GM12878 (cell line): ENCODE data around the gene ZNF428. TPM values are rescaled to one million over a fixed set of nuclear protein-coding genes. Genes with fewer than 3 reads are reported as not detected.

ENCODE experiments used
- ATAC-seq: fragments of 200-7000 bp; cut with Tn5 transposase; 3 replicates; pipeline ENCODE4 v1.9.1; 2020; ENCODE audit warnings: mild to moderate bottlenecking, moderate library complexity
- BruUV-seq: library from RNA; stranded (reverse); fragments of 400-500 nt; replicated peaks from 2 replicates; lab custom pipeline; 2021; lab: Mats Ljungman, UMichigan
- CTCF ChIA-PET: fragments of 300-600 bp; sonication (Branson Sonifier 250); formaldehyde crosslinking; extraction: SDS; loops from one replicate; lab custom pipeline; 2021; ENCODE audit warnings: inconsistent platforms; lab: Yijun Ruan, JAX
- POLR2A ChIA-PET: fragments of 350-600 bp; formaldehyde crosslinking; extraction: SDS; loops from one replicate; lab custom pipeline; 2021; ENCODE audit warnings: inconsistent platforms; lab: Charles Lee
- RAD21 ChIA-PET: fragments of 300-600 bp; sonication (Branson Sonifier 250); formaldehyde crosslinking; loops from one replicate; lab custom pipeline; 2023; ENCODE audit warnings: antibody characterized with exemption; ENCODE audit not compliant: unreplicated experiment; lab: Charles Lee
- SMC1A ChIA-PET: fragments of 300-600 bp; sonication (Branson Sonifier 250); formaldehyde crosslinking; loops from one replicate; lab custom pipeline; 2023; ENCODE audit not compliant: unreplicated experiment, uncharacterized antibody; lab: Charles Lee
- DNase-seq: peaks from one replicate; pipeline ENCODE4 v3.0.0-alpha.2; 2011; ENCODE audit warnings: low read depth, low spot score
- FAIRE-seq: peaks from 3 replicates; lab custom pipeline; 2011; peaks lifted over from hg19 to GRCh38; lab: Jason Lieb, UNC
- H2AFZ ChIP-seq: 2 replicates; pipeline ENCODE4 v1.6.0; 2011; ENCODE audit warnings: low read depth, low read length, control low read depth; ENCODE audit not compliant: control insufficient read depth
- H3K27ac ChIP-seq: 2 replicates; pipeline ENCODE4 v1.5.1; 2011; ENCODE audit warnings: control low read depth; ENCODE audit not compliant: control insufficient read depth, insufficient read depth
- H3K27me3 ChIP-seq, 2 experiments: replicated peaks in 1 of 2; 2 replicates each; pipeline versions ENCODE4 v1.6.0 to v1.6.1; 2011; ENCODE audit warnings: low read length in 1 of 2; ENCODE audit not compliant: control insufficient read depth in 2 of 2, insufficient read depth in 2 of 2
- H3K36me3 ChIP-seq, 2 experiments: 2 replicates each; pipeline ENCODE4 v1.5.1; 2011; ENCODE audit warnings: low read length in 1 of 2; ENCODE audit not compliant: control insufficient read depth in 2 of 2, insufficient read depth in 2 of 2
- H3K4me1 ChIP-seq: 2 replicates; pipeline ENCODE4 v1.6.1; 2011; ENCODE audit warnings: mild to moderate bottlenecking, low read length, moderate library complexity, mixed read lengths; ENCODE audit not compliant: control insufficient read depth, insufficient read depth
- H3K4me2 ChIP-seq: 2 replicates; pipeline ENCODE4 v1.6.0; 2011; ENCODE audit warnings: control low read depth; ENCODE audit not compliant: control insufficient read depth, insufficient read depth
- H3K4me3 ChIP-seq: fragments of 200-600 bp; sonication (generic); 2 replicates; pipeline ENCODE4 v1.5.1; 2016
- H3K79me2 ChIP-seq: 2 replicates; pipeline ENCODE4 v1.6.0; 2011; ENCODE audit warnings: low read length; ENCODE audit not compliant: control insufficient read depth, insufficient read depth
- H3K9ac ChIP-seq: 2 replicates; pipeline ENCODE4 v1.8.0; 2011; ENCODE audit warnings: low read length, control low read depth, mixed read lengths; ENCODE audit not compliant: control insufficient read depth, insufficient read depth
- H3K9me3 ChIP-seq: replicated peaks from 3 replicates; pipeline ENCODE4 v1.5.1; 2011; ENCODE audit warnings: mild to moderate bottlenecking, low read length; ENCODE audit not compliant: control insufficient read depth, insufficient read depth
- H4K20me1 ChIP-seq: 2 replicates; pipeline ENCODE4 v1.6.0; 2011; ENCODE audit not compliant: control insufficient read depth, insufficient read depth
- IKZF2 ChIP-seq, 2 experiments: fragments of 450-650 bp; IDR thresholded peaks; 2 replicates each; pipeline ENCODE4 v1.6.1; 2017; ENCODE audit warnings: mild to moderate bottlenecking in 2 of 2, moderate library complexity in 2 of 2
- MAX ChIP-seq: IDR thresholded peaks from 2 replicates; pipeline ENCODE4 v1.6.1; 2012; ENCODE audit warnings: low read depth, low read length, improper control_type of control experiment
- MLLT1 ChIP-seq: fragments of 450-650 bp; IDR thresholded peaks from 2 replicates; pipeline ENCODE4 v1.6.1; 2016; ENCODE audit warnings: mild to moderate bottlenecking
- RBBP5 ChIP-seq: fragments of 200-600 bp; sonication (generic); conservative IDR thresholded peaks from 2 replicates; pipeline ENCODE4 v1.6.1; 2016
- SIX5 ChIP-seq: IDR thresholded peaks from 2 replicates; pipeline ENCODE4 v1.6.1; 2011; ENCODE audit warnings: mild to moderate bottlenecking, low read depth, low read length, moderate library complexity; ENCODE audit not compliant: severe bottlenecking
- STAT1 ChIP-seq: fragments of 450-650 bp; conservative IDR thresholded peaks from 2 replicates; pipeline ENCODE4 v1.6.1; 2014; ENCODE audit warnings: antibody characterized with exemption, mild to moderate bottlenecking
- STAT3 ChIP-seq: IDR thresholded peaks from 2 replicates; pipeline ENCODE4 v1.6.1; 2011; ENCODE audit warnings: low read depth, low read length, improper control_type of control experiment
- TARDBP ChIP-seq: IDR thresholded peaks from 2 replicates; pipeline ENCODE4 v1.6.1; 2016; ENCODE audit warnings: borderline replicate concordance
- WGBS: methylation state at CpG from one replicate; pipeline ENCODE4 v1.1.6; 2016; ENCODE audit warnings: low lambda C conversion rate; ENCODE audit not compliant: insufficient replicate concordance, insufficient coverage; ENCODE audit errors: missing lambda C conversion rate; 5-methylcytosine and 5-hydroxymethylcytosine counted together
- in situ Hi-C: fragments of 300-500 bp; cut with MboI; formaldehyde crosslinking; loops from 9 replicates; pipeline ENCODE4 v1.14.3; 2018; ENCODE audit warnings: mixed read lengths
- intact Hi-C: fragments of 100-400 bp; cut with micrococcal nuclease; formaldehyde crosslinking; loops from one replicate; pipeline ENCODE4 v1.14.2; 2022; ENCODE audit not compliant: unreplicated experiment
- polyA plus RNA-seq, 11 experiments: library from polyadenylated mRNA; depleted of rRNA in 4 of 11; unstranded in 6 of 11; stranded (reverse) in 5 of 11; fragments of >200 nt; fragmentation: Nextera tagmentation in 4 of 11; fragmentation: Illumina TruSeq in 1 of 11; extraction: Ambion mirVana in 4 of 11; extraction: Trizol in 1 of 11; gene quantifications; 1 replicate in 1 of 11; 2 replicates in 10 of 11; pipeline versions ENCODE4 v1.2.1 to v1.2.3, GENCODE V29; 2011 to 2016; ENCODE audit warnings: inconsistent platforms in 2 of 11, missing spikeins in 2 of 11, low read depth in 1 of 11
- total RNA-seq, 4 experiments: library from RNA; depleted of rRNA in 3 of 4; stranded (reverse); fragments of >200 nt in 3 of 4; fragmentation: Illumina TruSeq in 1 of 4; extraction: Trizol in 1 of 4; gene quantifications; 2 replicates each; pipeline versions ENCODE4 v1.2.1 to v1.2.3, GENCODE V29; 2013 to 2021
- TF ChIP-seq, protein P1 (sequence below): fragments of 450-650 bp; IDR thresholded peaks from 2 replicates; pipeline ENCODE4 v1.6.1; 2018; ENCODE audit warnings: borderline replicate concordance, mild to moderate bottlenecking; ENCODE audit not compliant: partially characterized antibody
- TF ChIP-seq, protein P2 (sequence below): fragments of 450-650 bp; IDR thresholded peaks from 2 replicates; pipeline ENCODE4 v1.6.1; 2017; ENCODE audit warnings: mild to moderate bottlenecking, low read depth, inconsistent platforms; ENCODE audit not compliant: poor library complexity, severe bottlenecking

Gene ZNF428
- total and polyA plus RNA-seq, 10 of the 15 experiments (the other 5 are each of a cell fraction or from before 2014, with no cell fraction given) = 0.27 to 57.8 (median 20.4) TPM

DNA sequence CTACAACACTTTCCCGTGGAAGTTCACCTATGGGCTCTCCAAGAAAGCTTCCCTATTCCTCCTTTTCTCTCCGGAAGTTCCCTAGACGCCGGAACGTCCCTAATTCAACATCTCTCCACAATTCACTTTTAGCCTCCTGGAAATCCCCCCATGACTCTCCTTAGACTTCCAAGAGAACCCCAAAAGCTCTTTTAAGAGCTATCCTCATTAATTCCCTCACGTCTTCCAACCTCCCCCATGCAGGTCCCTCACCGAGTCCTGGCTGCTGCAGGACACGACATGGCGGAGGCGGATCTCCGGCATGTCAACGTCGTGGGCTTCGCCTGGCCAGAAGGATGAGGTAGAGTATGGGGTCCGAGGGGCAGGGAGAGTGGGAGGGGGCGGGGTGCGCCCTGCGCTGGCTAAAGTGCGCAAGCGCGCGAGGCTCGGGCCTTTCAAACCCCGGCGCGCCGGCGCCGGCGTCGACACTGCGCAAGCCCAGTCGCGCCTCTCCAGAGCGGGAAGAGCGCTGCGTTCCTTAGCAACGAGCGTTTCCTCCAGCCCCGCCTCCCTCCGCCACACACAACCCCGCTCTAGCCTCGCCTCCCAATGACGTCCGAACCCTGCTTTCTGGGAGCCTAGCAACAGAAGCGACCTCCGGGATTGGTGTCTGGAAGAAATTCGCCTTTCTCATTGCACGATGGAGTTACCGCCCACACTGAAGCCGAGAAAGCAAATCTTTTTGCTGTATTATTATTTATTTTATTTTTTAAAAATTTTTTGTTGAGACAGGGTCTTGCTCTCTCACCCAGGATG lies 44.1 kb downstream of the ZNF428 start, which contains the start of the genes PINLYP and XRCC1:
PINLYP (plus strand) TSS at position 646 of the 795 bp plus-strand sequence. CDS start 1,391 bp downstream, outside the sequence.
XRCC1 (minus strand) TSS at position 372 of the 795 bp plus-strand sequence; CDS start at position 303, 69 bp downstream.
- WGBS = 1% methylated on average over 51 of the region's 51 CpGs
- peak; percentile 99 for ATAC-seq
- intact Hi-C loops = loop anchor here (1.0 kb wide), 2 partner anchors 21 to 44 kb away; partner anchors contain the start of genes IRGQ, ZNF428 and ZNF576
- TF ChIP-seq STAT3 = no peak
- TF ChIP-seq, protein P1, sequence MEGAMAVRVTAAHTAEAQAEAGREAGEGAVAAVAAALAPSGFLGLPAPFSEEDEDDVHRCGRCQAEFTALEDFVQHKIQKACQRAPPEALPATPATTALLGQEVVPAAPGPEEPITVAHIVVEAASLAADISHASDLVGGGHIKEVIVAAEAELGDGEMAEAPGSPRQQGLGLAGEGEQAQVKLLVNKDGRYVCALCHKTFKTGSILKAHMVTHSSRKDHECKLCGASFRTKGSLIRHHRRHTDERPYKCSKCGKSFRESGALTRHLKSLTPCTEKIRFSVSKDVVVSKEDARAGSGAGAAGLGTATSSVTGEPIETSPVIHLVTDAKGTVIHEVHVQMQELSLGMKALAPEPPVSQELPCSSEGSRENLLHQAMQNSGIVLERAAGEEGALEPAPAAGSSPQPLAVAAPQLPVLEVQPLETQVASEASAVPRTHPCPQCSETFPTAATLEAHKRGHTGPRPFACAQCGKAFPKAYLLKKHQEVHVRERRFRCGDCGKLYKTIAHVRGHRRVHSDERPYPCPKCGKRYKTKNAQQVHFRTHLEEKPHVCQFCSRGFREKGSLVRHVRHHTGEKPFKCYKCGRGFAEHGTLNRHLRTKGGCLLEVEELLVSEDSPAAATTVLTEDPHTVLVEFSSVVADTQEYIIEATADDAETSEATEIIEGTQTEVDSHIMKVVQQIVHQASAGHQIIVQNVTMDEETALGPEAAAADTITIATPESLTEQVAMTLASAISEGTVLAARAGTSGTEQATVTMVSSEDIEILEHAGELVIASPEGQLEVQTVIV = no peak
- no peak for TF ChIP-seq RBBP5
- TF ChIP-seq STAT1 = no peak
- peak; percentile 40 for TF ChIP-seq SIX5
- TF ChIP-seq MLLT1 = no peak; the same call in 1 of the 2 replicates
- TF ChIP-seq, protein P2, sequence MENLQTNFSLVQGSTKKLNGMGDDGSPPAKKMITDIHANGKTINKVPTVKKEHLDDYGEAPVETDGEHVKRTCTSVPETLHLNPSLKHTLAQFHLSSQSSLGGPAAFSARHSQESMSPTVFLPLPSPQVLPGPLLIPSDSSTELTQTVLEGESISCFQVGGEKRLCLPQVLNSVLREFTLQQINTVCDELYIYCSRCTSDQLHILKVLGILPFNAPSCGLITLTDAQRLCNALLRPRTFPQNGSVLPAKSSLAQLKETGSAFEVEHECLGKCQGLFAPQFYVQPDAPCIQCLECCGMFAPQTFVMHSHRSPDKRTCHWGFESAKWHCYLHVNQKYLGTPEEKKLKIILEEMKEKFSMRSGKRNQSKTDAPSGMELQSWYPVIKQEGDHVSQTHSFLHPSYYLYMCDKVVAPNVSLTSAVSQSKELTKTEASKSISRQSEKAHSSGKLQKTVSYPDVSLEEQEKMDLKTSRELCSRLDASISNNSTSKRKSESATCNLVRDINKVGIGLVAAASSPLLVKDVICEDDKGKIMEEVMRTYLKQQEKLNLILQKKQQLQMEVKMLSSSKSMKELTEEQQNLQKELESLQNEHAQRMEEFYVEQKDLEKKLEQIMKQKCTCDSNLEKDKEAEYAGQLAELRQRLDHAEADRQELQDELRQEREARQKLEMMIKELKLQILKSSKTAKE = no peak
- no peak for TF ChIP-seq TARDBP
- peak in 1 of 2 experiments; percentile 41; a peak in 1 of 4 replicates for TF ChIP-seq IKZF2 (IDR thresholded peaks at IDR 0.05)
- TF ChIP-seq MAX = no peak

More for the DNA sequence above, 44.1 kb downstream of the ZNF428 start, which contains the start of the genes PINLYP and XRCC1:
- ChIA-PET CTCF (interaction anchor here (0.7 to 9.0 kb wide), 9 partner anchors 10 to 128 kb away, joined by 3 to 99 read pairs (median 4); partner anchors contain the start of genes IRGQ, ZNF575 and ZNF576), POLR2A (interaction anchor here (0.6 to 2.6 kb wide), 9 partner anchors 9 to 1455 kb away, joined by 3 to 22 read pairs (median 5); partner anchors contain the start of genes IRGQ, ZNF575 and ZNF576), SMC1A (interaction anchor here (1.3 to 3.1 kb wide), 7 partner anchors 12 to 76 kb away, joined by 3 to 25 read pairs (median 6); partner anchors contain the start of genes IRGQ, ZNF575 and ZNF576), RAD21 (interaction anchor here (1.1 to 2.4 kb wide), 4 partner anchors 10 to 44 kb away, joined by 3 to 33 read pairs (median 4); partner anchors contain the start of genes IRGQ and ZNF576)
- H3K9me3 ChIP-seq = no peaks in the 10 kb centered on the region
- no TSS peak for BruUV-seq
- peaks cover 5% of the 10 kb centered on the region for H3K4me1 ChIP-seq
- no peaks in the 10 kb centered on the region for H3K36me3 ChIP-seq
- peak; percentile 98 for FAIRE-seq
- peak within 1 kb of the TSS; percentile 87 for H3K9ac ChIP-seq
- H3K79me2 ChIP-seq = peaks cover 9% of the 10 kb centered on the region
- no peaks in the 10 kb centered on the region for H3K27me3 ChIP-seq
- H2AFZ ChIP-seq = peak within 1 kb of the TSS; percentile 73
- H4K20me1 ChIP-seq = no peaks in the 10 kb centered on the region
- H3K27ac ChIP-seq = peak within 1 kb of the TSS; percentile 78
- DNase-seq = peak; percentile 93
- H3K4me3 ChIP-seq = peak within 1 kb of the TSS; percentile 95
- in situ Hi-C loops = no loop called here
- H3K4me2 ChIP-seq = peak within 1 kb of the TSS; percentile 81
